Liver (tissue), 9 donors: ENCODE measurements around the gene OSBPL5. TPM values are rescaled to one million over a fixed set of nuclear protein-coding genes. Genes with fewer than 3 reads are reported as not detected.

ENCODE experiments used
- DNase-seq: peaks from one replicate; pipeline ENCODE4 v3.0.0-alpha.2; 2017; ENCODE audit warnings: low spot score
- H3K27ac ChIP-seq, 2 donors: one replicate each; pipeline ENCODE4 v1.7.0; 2013; ENCODE audit warnings: inconsistent platforms in 2 of 2, low read length in 2 of 2, control low read depth in 1 of 2, low read depth in 1 of 2, mild to moderate bottlenecking in 1 of 2
- H3K27me3 ChIP-seq, 4 donors: one replicate each; pipeline versions ENCODE4 v1.6.1 to v1.7.0; 2013; ENCODE audit warnings: low read length in 3 of 4, inconsistent platforms in 1 of 4, mild to moderate bottlenecking in 1 of 4, moderate library complexity in 1 of 4; ENCODE audit not compliant: control insufficient read depth in 4 of 4, insufficient read depth in 4 of 4
- H3K36me3 ChIP-seq, 4 donors: one replicate each; pipeline versions ENCODE4 v1.6.1 to v1.7.0; 2013; ENCODE audit warnings: low read length in 3 of 4, mild to moderate bottlenecking in 3 of 4, low read depth in 1 of 4, moderate library complexity in 1 of 4; ENCODE audit not compliant: control insufficient read depth in 4 of 4, insufficient read depth in 3 of 4
- H3K4me1 ChIP-seq, 4 donors: one replicate each; pipeline versions ENCODE4 v1.6.1 to v1.7.0; 2013; ENCODE audit warnings: low read length in 3 of 4, mild to moderate bottlenecking in 3 of 4, moderate library complexity in 1 of 4; ENCODE audit not compliant: control insufficient read depth in 4 of 4, insufficient read depth in 4 of 4
- H3K4me3 ChIP-seq, 3 donors: one replicate each; pipeline versions ENCODE4 v1.6.1 to v1.7.0; 2013; ENCODE audit warnings: low read length in 3 of 3, control low read depth in 1 of 3, low read depth in 1 of 3, mild to moderate bottlenecking in 1 of 3
- H3K9ac ChIP-seq, 2 donors: one replicate each; pipeline ENCODE4 v1.7.0; 2013; ENCODE audit warnings: low read length in 2 of 2, mild to moderate bottlenecking in 2 of 2, moderate library complexity in 2 of 2, control low read depth in 1 of 2, low read depth in 1 of 2
- H3K9me3 ChIP-seq, 4 donors: one replicate each; pipeline versions ENCODE4 v1.6.1 to v1.7.0; 2013; ENCODE audit warnings: low read length in 3 of 4; ENCODE audit not compliant: control insufficient read depth in 4 of 4
- CTCF ChIP-seq: fragments of 150-350 bp; IDR thresholded peaks from 2 replicates; pipeline ENCODE4 v1.5.1; 2017; ENCODE audit warnings: improper control_type of control experiment, low read depth, low read length; ENCODE audit not compliant: missing input control
- EGR1 ChIP-seq, 2 donors: IDR thresholded peaks; 2 replicates each; pipeline ENCODE4 v1.6.1; 2016 to 2018; ENCODE audit warnings: antibody characterized with exemption in 2 of 2, low read depth in 2 of 2
- FOXA1 ChIP-seq: IDR thresholded peaks from 2 replicates; pipeline ENCODE4 v1.6.1; 2016; ENCODE audit warnings: antibody characterized with exemption
- FOXA2 ChIP-seq: IDR thresholded peaks from 2 replicates; pipeline ENCODE4 v1.6.1; 2016; ENCODE audit warnings: antibody characterized with exemption
- HNF4A ChIP-seq, 2 donors: conservative IDR thresholded peaks; 2 replicates each; pipeline ENCODE4 v1.6.1; 2016; ENCODE audit warnings: antibody characterized with exemption in 2 of 2, mild to moderate bottlenecking in 2 of 2
- HNF4G ChIP-seq: IDR thresholded peaks from 2 replicates; pipeline ENCODE4 v1.6.1; 2016; ENCODE audit warnings: antibody characterized with exemption
- JUND ChIP-seq, 2 donors: IDR thresholded peaks; 2 replicates each; pipeline ENCODE4 v1.6.1; 2016; ENCODE audit warnings: antibody characterized with exemption in 2 of 2
- NR2F2 ChIP-seq: IDR thresholded peaks from 2 replicates; pipeline ENCODE4 v1.6.1; 2016; ENCODE audit warnings: antibody characterized with exemption
- RAD21 ChIP-seq, 2 donors: IDR thresholded peaks; 2 replicates each; pipeline ENCODE4 v1.6.1; 2016; ENCODE audit warnings: antibody characterized with exemption in 2 of 2, mild to moderate bottlenecking in 2 of 2
- REST ChIP-seq: IDR thresholded peaks from 2 replicates; pipeline ENCODE4 v1.6.1; 2016; ENCODE audit warnings: antibody characterized with exemption, mild to moderate bottlenecking
- RXRA ChIP-seq, 2 donors: IDR thresholded peaks; 2 replicates each; pipeline ENCODE4 v1.6.1; 2017 to 2018; ENCODE audit warnings: antibody characterized with exemption in 2 of 2, mild to moderate bottlenecking in 1 of 2
- SP1 ChIP-seq: IDR thresholded peaks from 2 replicates; pipeline ENCODE4 v1.6.1; 2018; ENCODE audit warnings: antibody characterized with exemption, mild to moderate bottlenecking
- ZBTB33 ChIP-seq: IDR thresholded peaks from 2 replicates; pipeline ENCODE4 v1.6.1; 2016; ENCODE audit warnings: antibody characterized with exemption
- WGBS: extraction: QIAGEN DNeasy Blood & Tissue Kit; methylation state at CpG from one replicate; pipeline ENCODE4 v1.1.7; 2013; 5-methylcytosine and 5-hydroxymethylcytosine counted together
- polyA plus RNA-seq, 2 donors: library from polyadenylated mRNA; stranded (reverse) in 1 of 2; unstranded in 1 of 2; fragments of 200-250 nt in 1 of 2; fragments of >200 nt in 1 of 2; fragmentation: Nextera tagmentation in 1 of 2; extraction: Ambion mirVana in 1 of 2; gene quantifications; one replicate each; pipeline versions ENCODE4 v1.2.1 to v1.2.3, GENCODE V29; 2013 to 2015
- total RNA-seq, 2 donors: library from RNA; depleted of rRNA; stranded (reverse); fragments of >200 nt; gene quantifications; one replicate each; pipeline ENCODE4 v1.2.3, GENCODE V29; 2014
- TF ChIP-seq, protein P1 (sequence below): IDR thresholded peaks from 2 replicates; pipeline ENCODE4 v1.6.1; 2016; ENCODE audit warnings: antibody characterized with exemption
- TF ChIP-seq, protein P2 (sequence below): IDR thresholded peaks from 2 replicates; pipeline ENCODE4 v1.6.1; 2016; ENCODE audit warnings: antibody characterized with exemption
- donor health status: healthy.
- donor health status: healthy.
- donor health status: healthy.
- donor health status: healthy.
- donor health status: healthy.

OSBPL5 gene
- total and polyA plus RNA-seq, 4 donors: 0.74 to 6.2 (median 3.9) TPM

- no peak for TF ChIP-seq SP1
- no peak for TF ChIP-seq NR2F2
- TF ChIP-seq RXRA (IDR thresholded peaks at IDR 0.05): no peak
- no peak for TF ChIP-seq CTCF
- TF ChIP-seq HNF4G: no peak
- no peak for TF ChIP-seq JUND (IDR thresholded peaks at IDR 0.05)
- TF ChIP-seq FOXA2: no peak
- TF ChIP-seq FOXA1: no peak
- no peak for TF ChIP-seq ZBTB33
- no peak for TF ChIP-seq EGR1 (IDR thresholded peaks at IDR 0.05; ENCODE audit: low read depth in 2 of 2)
- TF ChIP-seq RAD21 (IDR thresholded peaks at IDR 0.05): no peak
- no peak for TF ChIP-seq HNF4A (conservative IDR thresholded peaks at IDR 0.05)
- no peak for TF ChIP-seq REST
- TF ChIP-seq, protein P1, sequence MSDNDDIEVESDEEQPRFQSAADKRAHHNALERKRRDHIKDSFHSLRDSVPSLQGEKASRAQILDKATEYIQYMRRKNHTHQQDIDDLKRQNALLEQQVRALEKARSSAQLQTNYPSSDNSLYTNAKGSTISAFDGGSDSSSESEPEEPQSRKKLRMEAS: no peak
- TF ChIP-seq, protein P2, sequence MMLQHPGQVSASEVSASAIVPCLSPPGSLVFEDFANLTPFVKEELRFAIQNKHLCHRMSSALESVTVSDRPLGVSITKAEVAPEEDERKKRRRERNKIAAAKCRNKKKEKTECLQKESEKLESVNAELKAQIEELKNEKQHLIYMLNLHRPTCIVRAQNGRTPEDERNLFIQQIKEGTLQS: no peak
- peak overlapping the region; percentile 87 to 94 (median 89) for H3K4me3 ChIP-seq
- no peaks in the 10 kb centered on the region for H3K27me3 ChIP-seq
- peak overlapping the region; percentile 10 to 17 for H3K9ac ChIP-seq
- H3K27ac ChIP-seq: peak overlapping the region; percentile 75 to 87
- DNase-seq: no peak
- no peaks in the 10 kb centered on the region for H3K9me3 ChIP-seq
- whole genome bisulfite sequencing: 70% methylated on average over 8 of the region's 8 CpGs
- H3K36me3 ChIP-seq: peaks cover 0 to 9% (median 6%) of the 10 kb centered on the region in 4 donors
- peaks cover 3 to 20% (median 16%) of the 10 kb centered on the region in 4 donors for H3K4me1 ChIP-seq
These were observed 109.2 kb downstream of the OSBPL5 start for GRCh38 chr11:3055891-3056290.

GRCh38 chr11:3052567-3052966 lies 112.5 kb downstream of the OSBPL5 start:
- Histone ChIP-seq H3K4me1 (peaks cover 1 to 34% (median 22%) of the 10 kb centered on the region in 4 donors), H3K36me3 (peaks cover 0 to 9% (median 6%) of the 10 kb centered on the region in 4 donors), H3K9ac (no peak overlapping the region), H3K9me3 (no peaks in the 10 kb centered on the region), H3K4me3 (no peak overlapping the region), H3K27ac (no peak overlapping the region), H3K27me3 (no peaks in the 10 kb centered on the region)
- no peak for DNase-seq
- 96% methylated on average over 11 of the region's 11 CpGs for WGBS
- TF ChIP-seq CTCF (no peak), ZBTB33 (no peak), FOXA1 (no peak), EGR1 (IDR thresholded peaks at IDR 0.05; ENCODE audit: low read depth in 2 of 2) (no peak), SP1 (no peak), NR2F2 (no peak), HNF4A (conservative IDR thresholded peaks at IDR 0.05) (no peak), RAD21 (IDR thresholded peaks at IDR 0.05) (no peak), HNF4G (no peak), JUND (IDR thresholded peaks at IDR 0.05) (no peak)
- TF ChIP-seq, protein P1: no peak
